HG02981 (cell line): ENCODE data around the gene RNASE8.

ENCODE experiments used
- ATAC-seq: cut with Tn5 transposase; IDR thresholded peaks from one replicate; pipeline ENCODE4 v1.9.1; 2021; ENCODE audit warnings: mild to moderate bottlenecking, moderate library complexity; ENCODE audit not compliant: unreplicated experiment

Gene RNASE8

GRCh38 chr14:21050597-21050996 is 7.0 kb upstream of the RNASE8 start:
- ATAC-seq: no peak

GRCh38 chr14:21053184-21054122 is 4.2 kb upstream of the RNASE8 start:
- no peak for ATAC-seq

- ATAC-seq: no peak
These were observed 3.4 kb upstream of the RNASE8 start for GRCh38 chr14:21054123-21054767.

GRCh38 chr14:21054768-21055145 is 2.9 kb upstream of the RNASE8 start:
- ATAC-seq: no peak

GRCh38 chr14:21055432-21056117 is 2.0 kb upstream of the RNASE8 start:
- ATAC-seq: no peak

GRCh38 chr14:21056520-21057163 is 980 bp upstream of the RNASE8 start:
- no peak for ATAC-seq

GRCh38 chr14:21058903-21059302 is 1.3 kb downstream of the RNASE8 start:
- no peak for ATAC-seq

GRCh38 chr14:21059842-21060613 is 2.4 kb downstream of the RNASE8 start:
- ATAC-seq: no peak

GRCh38 chr14:21060614-21061346 is 3.2 kb downstream of the RNASE8 start:
- ATAC-seq: no peak

GRCh38 chr14:21061347-21061668 is 3.7 kb downstream of the RNASE8 start:
- no peak for ATAC-seq

- no peak for ATAC-seq
These were observed 5.9 kb downstream of the RNASE8 start for GRCh38 chr14:21063479-21063878.

- ATAC-seq: no peak
These were observed 9.4 kb downstream of the RNASE8 start for GRCh38 chr14:21066882-21067502.

- ATAC-seq: no peak
These were observed 11.1 kb downstream of the RNASE8 start for GRCh38 chr14:21068521-21069387.

- no peak for ATAC-seq
These were observed 11.9 kb downstream of the RNASE8 start for GRCh38 chr14:21069388-21070082.

- no peak for ATAC-seq
These were observed 12.5 kb downstream of the RNASE8 start, which contains the start of gene ARHGEF40 for GRCh38 chr14:21070083-21070609. ARHGEF40 (plus strand) TSS chr14:21070304; CDS start chr14:21070397, 93 bp downstream.

- peak; percentile 11 for ATAC-seq
These were observed 13.1 kb downstream of the RNASE8 start for GRCh38 chr14:21070610-21071224.
